HG03354 (cell line): ENCODE results near the gene AFAP1.

ENCODE experiments used
- ATAC-seq: cut with Tn5 transposase; IDR thresholded peaks from one replicate; pipeline ENCODE4 v1.9.1; 2021; ENCODE audit warnings: mild to moderate bottlenecking; ENCODE audit not compliant: unreplicated experiment, poor library complexity, severe bottlenecking

Gene AFAP1

GRCh38 chr4:7854697-7855370 is 84.8 kb downstream of the AFAP1 start:
- ATAC-seq = no peak

GRCh38 chr4:7854216-7854615 is 85.4 kb downstream of the AFAP1 start:
- ATAC-seq = no peak

GRCh38 chr4:7853271-7853670 is 86.4 kb downstream of the AFAP1 start:
- ATAC-seq = no peak

- no peak for ATAC-seq
Observed at GRCh38 chr4:7852568-7853185, 87.0 kb downstream of the AFAP1 start.

- ATAC-seq = no peak
Observed at GRCh38 chr4:7850489-7850888, 89.2 kb downstream of the AFAP1 start.

GRCh38 chr4:7847206-7847605 is 92.5 kb downstream of the AFAP1 start:
- ATAC-seq = no peak

- no peak for ATAC-seq
Observed at GRCh38 chr4:7845493-7846128, 94.0 kb downstream of the AFAP1 start.

- ATAC-seq = no peak
Observed at GRCh38 chr4:7844594-7844991, 95.1 kb downstream of the AFAP1 start.

- peak; percentile 68 for ATAC-seq
Observed at GRCh38 chr4:7843831-7844593, 95.6 kb downstream of the AFAP1 start.

GRCh38 chr4:7842384-7843279 is 97.0 kb downstream of the AFAP1 start:
- ATAC-seq = no peak

- no peak for ATAC-seq
Observed at GRCh38 chr4:7841894-7842293, 97.8 kb downstream of the AFAP1 start.

- no peak for ATAC-seq
Observed at GRCh38 chr4:7841071-7841470, 98.6 kb downstream of the AFAP1 start.

GRCh38 chr4:7839856-7840255 is 99.8 kb downstream of the AFAP1 start:
- no peak for ATAC-seq

GRCh38 chr4:7838136-7838782 is 101.4 kb downstream of the AFAP1 start:
- ATAC-seq = no peak

GRCh38 chr4:7837597-7838135 is 102.0 kb downstream of the AFAP1 start:
- ATAC-seq = no peak

GRCh38 chr4:7831858-7832730 is 107.6 kb downstream of the AFAP1 start:
- no peak for ATAC-seq

GRCh38 chr4:7831330-7831729 is 108.3 kb downstream of the AFAP1 start:
- ATAC-seq = no peak

- ATAC-seq = no peak
Observed at GRCh38 chr4:7830747-7831146, 108.9 kb downstream of the AFAP1 start.
